GM18520 (cell line): ENCODE data around the gene TXN2.
A peak's percentile ranks its signal among the peaks of the same experiment; 100 is the strongest.

Experiments used
- ATAC-seq: cut with Tn5 transposase; IDR thresholded peaks from one replicate; pipeline ENCODE4 v1.9.1; 2021; ENCODE audit not compliant: unreplicated experiment

The TXN2 gene

DNA sequence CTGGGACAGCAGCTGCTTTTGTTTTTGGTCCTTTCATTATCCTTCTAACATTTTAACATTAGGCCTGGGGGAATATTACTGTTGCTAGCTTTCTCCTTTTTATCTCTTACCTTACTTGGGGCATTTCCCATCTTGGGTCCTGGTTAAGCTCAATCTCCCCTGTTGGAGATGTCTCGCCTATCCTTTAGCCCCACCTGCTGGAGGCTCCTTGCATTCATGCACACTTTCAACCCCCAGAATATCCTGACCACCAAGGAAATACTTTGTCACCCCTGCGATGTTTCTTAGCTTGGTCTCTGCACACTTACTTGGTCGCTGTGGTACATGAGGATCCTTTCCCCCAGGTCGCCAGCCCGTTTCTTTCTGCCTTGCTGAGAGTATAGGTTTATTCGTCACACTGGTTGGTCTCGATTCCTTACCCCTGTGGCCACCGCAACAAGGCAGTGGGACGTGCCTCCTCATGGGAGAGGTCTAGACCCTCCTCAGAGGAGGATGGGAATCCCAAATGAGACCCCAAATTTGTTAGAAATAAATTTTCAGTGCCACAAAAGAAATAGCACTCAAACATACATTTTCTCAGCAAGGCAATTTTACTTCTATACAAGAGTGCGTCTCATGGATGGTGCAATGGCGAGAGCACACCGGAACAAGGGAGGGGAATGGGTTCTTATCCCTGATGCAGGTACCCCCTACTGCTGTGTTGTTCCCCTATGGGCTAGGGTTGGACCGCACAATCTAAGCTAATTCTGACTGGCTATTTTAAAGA, 5.4 kb upstream of the TXN2 start:
- no peak for ATAC-seq

DNA sequence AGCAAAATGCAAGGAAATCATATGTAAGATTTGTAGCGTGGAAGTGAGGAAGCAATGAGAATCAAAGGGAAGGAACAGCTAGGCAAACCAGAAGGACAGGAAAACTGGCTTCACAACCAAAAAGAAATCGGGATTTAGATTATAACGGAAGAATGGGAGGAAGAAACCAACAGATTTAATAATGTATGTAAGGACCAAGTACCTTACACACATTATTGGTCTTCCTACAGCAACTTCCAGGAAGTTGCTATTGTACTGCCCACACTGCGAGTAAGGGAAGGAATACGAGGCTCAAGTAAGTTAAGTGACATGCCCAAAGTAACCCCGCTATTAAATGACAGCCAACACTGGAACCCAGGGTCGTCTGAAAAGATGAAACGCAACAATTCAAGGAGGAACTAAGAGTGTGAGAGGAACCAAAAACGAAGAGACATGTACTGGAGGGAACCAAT, 473 bp downstream of the TXN2 start:
- peak; percentile 41 for ATAC-seq

DNA sequence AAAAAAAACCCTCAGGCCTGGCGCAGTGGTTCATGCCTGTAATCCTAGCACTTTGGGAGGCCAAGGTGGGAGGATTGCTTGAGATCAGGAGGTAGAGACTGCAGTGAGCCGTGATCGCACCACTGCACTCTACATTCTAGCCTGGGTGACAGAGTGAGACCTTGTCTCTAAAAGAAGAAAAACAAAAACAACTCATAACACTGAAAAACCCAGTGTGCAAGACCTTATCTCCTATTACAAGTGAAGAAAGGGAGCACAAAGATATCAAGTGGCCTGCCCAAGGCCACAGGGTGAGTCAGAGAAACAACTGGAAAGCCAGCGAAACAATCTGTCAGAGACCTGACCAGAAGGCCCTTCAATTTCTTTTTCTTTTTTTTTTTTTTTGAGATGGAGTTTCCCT, 2.5 kb downstream of the TXN2 start:
- no peak for ATAC-seq

DNA sequence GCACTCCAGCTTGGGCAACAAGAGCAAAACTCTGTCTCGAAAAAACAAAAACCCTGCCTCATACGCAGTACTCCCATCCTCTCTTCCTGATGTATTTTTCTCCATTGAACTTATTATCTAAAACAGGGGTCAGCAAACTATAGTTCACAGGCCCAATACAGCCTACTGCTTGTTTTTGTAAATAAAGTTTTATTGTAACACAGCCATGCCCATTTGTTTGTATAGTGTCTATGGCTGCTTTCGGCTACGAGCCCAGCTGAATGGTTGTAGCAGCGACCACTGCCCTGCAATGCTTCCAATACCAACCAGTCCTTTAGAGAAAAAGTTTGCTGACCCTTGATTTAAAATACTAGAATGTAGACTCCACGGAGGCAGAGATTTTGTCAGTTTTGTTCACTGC, 6.1 kb downstream of the TXN2 start:
- no peak for ATAC-seq

DNA sequence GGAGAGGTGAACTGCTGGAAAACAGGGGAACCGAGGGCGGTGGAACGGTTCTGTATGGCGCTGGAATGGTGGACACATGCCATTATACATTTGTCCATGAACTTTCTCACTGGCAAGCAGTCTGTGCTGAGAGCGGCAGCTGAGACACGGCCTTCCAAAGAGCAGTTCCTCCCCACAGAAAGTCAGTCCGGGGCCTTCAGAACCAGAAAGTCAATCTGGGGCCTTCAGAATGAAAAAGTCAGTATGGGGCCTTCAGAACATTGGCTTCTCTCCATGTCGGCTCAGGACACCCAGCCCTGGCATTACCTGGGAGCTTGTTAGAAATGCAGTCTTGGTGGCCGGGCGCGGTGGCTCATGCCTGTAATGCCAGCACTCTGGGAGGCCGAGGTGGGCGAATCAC, 8.8 kb downstream of the TXN2 start:
- ATAC-seq: no peak

DNA sequence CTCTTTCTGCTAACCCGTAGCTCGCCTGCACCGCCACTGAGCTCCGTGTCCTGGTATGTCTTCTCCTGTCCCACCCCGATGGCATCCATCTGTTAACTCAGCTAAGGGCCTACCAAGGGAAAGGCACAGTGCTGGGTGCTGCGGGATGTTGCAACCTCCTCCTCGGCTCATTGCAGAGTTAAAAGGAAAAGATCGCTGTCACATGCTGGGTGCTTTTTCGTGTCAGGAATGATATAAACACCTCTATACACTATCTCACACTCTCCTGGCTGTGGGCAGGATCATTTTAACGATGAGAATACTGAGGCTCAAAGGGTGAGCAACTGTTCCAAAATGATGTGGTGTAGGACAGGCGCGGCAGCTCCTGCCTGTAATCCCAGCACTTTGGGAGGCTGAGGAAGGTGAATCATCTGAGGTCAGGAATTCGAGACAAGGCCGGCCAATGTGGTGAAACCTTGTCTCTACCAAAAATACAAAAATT, 10.1 kb downstream of the TXN2 start:
- ATAC-seq: no peak

DNA sequence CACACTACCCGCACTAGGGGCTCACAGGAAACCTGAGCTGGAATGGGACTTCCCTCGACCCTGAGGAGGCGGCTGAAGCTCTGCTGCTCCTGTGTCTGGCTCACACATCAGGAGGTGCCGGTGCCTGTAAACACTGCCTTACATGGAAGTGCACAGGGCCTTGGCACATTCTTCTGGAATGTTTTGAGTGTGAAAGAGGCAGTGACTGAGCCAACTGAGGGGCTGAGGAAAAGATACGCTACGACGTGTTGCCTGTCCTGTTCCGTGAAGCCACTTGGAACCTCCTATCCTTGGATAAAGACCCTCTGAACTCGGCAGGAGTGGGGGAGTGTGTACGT, 10.5 kb downstream of the TXN2 start:
- no peak for ATAC-seq

DNA sequence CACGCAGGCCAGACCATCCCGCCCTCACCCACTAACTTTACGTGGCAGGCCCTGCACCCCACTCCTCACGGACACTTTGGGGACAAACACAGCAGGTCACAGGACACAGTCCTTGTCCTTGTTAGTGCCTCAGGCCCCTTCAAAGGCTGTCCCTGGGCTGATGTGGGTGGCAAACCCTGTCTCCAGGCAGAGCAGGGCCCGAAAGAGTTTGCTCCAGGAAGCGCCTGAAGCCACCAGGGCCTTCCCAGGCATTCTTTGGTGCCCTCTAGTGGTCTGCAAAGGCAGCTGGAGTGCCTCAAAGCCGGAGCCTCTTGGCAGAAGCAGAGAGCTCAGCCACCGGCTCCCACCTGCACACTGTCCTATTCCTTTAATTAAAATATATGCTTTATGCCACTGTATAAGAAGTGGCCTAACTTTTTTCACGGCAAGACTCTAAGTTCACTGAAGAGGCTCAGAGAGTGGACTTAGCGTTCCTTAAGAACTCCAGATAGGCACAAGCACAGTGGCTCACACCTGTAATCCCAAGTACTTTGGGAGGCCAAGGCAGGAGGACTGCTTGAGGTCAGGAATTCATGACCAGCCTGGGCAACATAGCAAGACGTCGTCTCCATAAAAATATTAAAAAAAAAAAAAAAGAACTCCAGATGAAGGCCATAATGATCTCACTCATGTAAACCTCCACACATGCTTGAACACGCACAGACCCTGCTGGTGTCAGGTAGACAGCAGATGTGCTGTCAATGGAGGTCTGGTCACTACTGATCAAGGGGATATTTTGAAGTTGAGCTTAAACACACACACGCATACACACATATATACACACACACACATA, 11.1 kb downstream of the TXN2 start:
- ATAC-seq: no peak

DNA sequence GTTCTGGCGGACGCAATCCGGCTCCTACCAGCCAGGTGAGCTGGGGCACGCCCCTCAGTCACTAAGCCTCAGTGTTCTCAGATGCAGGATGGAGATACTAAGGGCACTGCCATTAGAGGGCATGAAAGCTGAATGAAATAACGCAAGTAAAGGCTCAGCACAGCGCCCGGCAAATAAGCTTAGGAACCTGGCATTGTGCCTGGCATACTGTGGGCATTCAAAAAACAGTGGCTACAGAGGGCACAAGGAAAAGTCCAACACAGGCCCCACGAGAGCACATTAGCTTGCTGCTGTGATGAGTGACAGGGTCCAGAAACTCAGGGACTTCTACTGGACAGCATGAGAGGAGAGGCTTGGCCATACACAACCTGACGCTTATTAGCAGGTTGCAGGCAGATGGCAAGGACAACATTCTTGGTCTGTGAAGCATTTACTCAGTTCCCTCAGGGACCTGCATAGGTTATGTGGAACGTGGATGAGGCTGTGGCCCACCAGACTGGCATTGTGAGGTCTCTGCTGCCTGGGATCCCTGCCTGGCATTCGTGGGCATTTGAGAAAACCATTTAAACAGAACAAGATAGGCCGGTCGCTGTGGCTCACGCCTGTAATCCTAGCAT, 12.2 kb downstream of the TXN2 start:
- no peak for ATAC-seq

DNA sequence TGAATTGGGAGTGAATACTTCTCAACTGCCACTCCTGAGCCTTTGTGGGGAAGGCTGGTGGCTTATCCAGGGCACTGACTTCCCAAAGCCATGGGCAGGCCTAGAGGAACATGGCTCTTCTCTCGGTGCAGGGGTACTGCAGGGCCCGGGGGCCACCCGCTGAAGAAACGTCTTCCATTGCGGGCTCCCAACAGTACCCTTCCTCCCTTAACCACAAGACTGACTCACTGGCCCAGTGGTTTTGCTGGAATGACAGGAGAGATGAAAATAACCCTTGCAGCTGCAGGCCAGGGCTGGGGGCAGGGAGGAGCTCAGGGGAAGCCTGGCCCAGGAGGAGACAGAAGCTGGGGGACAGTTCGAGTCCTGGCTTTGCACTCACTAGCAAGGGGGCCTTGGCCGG, 13.5 kb downstream of the TXN2 start:
- no peak for ATAC-seq

DNA sequence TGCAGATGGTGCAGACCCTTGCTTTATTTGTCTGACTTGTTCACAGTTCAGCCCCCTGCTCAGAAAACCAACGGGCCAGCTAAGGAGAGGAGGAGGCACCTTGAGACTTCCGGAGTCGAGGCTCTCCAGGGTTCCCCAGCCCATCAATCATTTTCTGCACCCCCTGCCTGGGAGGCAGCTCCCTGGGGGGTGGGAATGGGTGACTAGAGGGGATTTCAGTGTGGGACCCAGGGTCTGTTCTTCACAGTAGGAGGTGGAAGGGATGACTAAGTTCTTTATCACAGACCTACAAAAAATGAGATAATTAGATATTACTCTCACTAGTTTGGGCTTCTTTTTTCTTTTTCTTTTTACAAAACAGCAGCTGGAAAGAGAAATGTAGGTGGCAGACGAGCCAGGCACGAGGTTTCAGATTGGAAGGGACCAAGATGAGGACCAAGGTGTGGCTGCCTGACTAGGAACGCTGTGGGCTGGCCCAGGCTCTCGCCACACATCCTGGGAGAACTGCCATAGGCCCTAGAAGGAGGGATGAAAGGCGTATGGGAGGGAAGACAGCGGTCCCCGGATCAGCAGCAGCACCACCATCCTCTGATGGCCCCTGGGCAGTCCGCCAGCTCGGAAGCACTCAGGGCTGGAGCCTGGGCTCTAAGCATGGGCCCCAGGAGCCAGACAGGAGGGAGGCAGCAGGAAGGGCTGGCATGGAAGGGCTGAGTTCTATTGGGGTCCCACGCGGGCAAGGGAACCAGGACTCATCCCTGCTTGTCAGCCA, 14.2 kb downstream of the TXN2 start:
- no peak for ATAC-seq

DNA sequence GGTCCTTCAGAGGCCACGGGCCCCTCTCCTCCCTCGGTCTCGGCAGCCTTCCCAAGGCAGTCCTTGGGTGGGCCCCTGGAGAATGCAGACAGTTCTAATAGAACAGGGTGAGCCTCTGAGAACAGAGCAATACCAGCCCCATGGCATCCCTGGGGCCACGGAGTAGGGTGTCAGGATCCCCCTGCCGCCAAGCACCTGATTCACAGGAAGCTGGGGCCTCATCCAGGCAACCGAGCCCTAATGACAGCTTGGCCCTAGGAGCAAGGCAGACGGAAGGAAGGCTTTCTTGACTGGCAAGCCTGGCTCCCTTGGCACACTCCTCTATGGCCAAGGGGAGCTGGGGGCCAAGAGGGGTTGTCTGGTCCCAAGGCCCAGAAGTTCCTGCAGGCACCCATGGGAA, 15.2 kb downstream of the TXN2 start:
- no peak for ATAC-seq

DNA sequence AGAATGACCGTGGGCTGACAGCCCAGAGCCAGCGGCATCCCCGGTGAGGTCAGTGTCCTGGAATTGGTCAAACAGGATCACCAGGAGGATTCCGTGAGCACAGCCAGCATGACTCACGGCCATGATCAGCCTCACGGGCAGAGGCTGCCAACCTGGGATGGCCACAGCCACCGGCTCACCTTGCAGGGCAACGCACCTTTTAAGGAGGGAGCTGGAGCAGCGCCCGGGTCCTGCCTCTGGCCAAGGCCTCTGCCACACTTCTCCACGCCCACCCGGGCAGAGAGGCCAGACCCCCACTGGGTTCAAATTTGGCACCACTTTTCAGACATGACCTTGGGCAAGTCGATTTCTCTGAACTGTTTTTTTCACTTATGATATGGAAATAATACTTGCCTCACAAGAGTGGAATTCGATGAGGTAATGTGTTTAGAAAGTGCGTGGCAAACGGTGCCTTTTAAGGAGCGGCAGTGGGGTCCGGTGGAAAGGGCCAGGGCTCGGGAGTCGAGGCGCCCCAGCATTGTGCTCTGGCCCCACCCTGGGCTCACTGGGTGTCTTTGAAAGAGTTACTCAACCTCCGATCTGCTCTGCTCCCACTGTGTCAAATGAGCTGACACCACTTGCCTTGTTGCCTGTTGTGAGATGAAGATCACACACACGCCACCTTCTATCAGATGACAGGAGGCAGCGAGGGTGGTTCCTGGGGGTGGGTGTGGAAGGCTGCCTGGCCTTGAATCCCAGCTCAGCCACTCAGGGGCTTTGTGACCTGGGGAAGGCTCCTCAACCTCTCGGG, 16.0 kb downstream of the TXN2 start:
- no peak for ATAC-seq

DNA sequence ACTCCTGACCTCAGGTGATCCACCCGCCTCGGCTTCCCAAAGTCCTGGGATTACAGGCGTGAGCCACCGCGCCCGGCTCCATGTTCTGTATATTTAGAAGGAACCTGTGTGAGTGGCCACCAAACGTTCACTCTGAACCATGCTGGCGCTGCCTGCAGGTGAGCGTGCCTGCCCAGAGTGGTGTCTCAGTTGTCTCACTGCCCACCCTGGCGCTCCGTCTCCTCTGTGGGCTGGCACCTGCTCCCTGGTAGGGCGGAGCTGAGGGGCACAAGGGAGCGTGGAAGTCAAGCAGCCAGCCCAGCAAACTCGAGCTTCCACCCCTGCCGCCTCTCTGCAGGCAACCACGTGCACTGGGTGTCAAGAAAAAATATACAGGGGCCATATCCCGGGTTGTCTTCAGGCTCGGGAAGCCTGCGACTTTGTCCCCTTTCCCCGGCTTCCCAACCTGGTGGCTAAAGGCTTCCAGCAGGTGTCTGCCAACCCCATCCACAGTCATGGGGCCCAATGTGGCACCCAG, 16.7 kb downstream of the TXN2 start:
- no peak for ATAC-seq

DNA sequence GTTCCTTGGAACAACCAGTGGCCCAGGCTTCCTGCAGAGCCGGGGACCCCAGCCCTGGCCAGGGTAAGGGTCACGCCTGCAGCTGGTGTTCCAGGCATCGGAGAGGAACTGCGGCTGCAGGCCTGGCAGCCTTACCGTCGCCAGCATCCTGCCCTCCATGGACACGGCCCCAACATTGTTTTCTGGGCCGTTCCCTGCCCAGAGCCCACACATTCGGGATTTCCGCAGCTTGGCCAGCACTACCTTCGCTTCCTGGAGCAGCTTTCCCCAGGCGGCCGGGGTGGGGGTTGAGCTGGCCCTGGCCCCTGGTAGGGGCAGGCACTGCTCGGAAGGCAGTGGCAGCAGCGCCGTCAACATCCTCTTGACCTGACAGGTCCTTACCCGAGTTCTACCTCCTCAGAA, 17.7 kb downstream of the TXN2 start:
- ATAC-seq: no peak

DNA sequence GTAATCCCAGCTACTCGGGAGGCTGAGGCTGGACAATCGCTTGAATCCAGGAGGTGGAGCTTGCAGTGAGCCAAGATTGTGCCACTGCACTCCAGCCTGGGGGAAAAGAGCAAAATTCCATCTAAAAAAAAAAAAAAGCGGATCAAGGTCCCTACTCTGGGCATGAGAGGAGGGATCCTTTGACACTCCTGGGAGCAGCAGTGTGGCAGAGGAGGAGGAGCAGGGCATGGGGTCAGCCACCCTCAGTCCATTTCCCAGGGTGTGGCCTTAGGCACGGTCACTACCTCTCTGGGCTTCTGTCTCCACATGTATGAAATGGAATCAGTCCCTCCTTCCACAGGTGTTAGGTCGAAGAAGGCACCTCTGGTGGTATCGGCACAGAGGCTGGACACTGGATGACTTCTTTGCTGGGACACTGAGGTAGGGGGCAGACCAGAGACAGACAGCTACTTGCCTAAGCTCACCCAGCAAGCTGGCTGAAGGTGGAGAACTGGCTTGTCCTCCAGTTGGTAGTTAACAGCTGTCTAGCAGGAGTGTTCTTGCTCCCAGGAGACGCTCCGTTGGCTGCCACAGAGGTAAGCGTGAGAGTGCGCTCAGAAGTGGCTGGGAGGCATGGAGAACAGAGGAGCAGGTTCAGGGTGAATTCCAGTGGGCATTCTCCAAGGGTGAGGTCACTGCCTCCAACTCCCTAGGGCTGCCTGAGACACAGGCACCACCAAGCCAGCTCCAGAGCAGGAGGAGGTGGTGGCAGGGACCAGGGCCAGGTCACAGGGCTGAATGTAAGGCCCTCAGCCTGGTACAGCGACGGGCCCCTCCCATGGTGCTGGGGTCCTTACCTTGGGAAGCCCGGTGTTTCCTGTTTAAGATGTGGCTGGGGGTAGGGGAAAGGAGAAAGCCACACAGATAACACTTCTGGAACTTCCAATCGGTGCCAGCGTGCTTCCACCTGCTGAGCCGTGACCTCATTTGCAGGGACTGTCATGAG, 19.5 kb downstream of the TXN2 start:
- no peak for ATAC-seq

DNA sequence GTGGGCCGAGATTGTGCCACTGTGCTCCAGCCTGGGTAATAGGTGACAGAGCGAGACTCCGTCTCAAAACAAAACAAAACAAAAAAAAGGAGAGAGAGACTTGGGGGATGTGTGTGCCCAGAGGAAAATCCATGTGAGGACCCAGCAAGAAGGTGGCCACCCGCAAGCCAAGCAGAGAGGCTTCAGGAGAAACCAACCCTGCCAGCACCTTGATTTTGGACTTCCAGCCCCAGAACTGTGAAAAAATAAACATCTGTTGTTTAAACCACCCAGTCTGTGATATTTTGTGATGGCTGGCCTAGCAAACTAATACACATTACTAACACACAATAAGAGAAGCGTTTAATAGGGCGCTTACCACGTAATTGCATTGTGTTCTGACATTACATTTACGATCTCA, 21.2 kb downstream of the TXN2 start:
- no peak for ATAC-seq

DNA sequence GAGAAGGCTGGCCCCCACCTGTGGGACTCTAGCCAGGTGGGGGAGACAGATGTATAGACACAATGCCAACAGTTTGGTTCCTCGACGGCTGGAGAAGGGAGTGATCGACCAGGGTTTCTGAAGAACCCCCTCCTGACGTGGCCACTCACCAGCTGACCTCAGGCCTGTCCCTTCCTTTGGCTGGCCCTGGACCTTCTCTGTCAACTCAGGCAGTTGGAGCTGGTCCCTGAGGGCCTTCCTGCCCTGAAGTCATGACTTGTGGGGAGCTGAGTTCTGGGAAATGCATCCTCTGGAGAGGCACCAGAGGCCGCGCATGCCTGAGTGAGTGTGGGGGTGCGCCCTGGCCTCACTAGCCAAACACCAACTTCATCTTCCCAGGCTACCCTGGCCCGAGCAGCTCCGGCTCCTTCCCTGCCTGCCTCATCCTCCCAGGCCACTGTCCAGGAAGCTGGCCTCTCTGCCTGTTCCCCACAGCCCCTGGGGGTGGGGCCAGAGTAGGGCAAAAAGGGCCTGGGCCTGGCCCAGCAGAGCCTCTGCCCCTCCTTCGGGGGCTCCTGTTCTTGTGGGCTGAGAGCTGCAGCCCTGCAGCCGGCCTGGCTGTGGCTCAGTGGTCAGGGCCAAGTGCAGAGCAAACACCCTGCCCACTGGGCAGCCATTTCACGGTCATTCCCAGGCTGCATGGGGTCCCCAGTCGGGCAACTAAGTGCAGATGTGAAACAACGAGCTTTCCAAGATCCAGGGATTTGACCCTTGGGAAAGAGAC, 23.6 kb downstream of the TXN2 start:
- no peak for ATAC-seq
